ENCODE results near the gene DAP. TPM values are rescaled to one million over a fixed set of nuclear protein-coding genes. Genes with fewer than 3 reads are reported as not detected.
A peak's percentile ranks its signal among the peaks of the same experiment; 100 is the strongest.

Gene DAP
- total and polyA plus RNA-seq, 5 donors from 2014 or later: 39.8 to 64.2 (median 54.0) TPM

DNA sequence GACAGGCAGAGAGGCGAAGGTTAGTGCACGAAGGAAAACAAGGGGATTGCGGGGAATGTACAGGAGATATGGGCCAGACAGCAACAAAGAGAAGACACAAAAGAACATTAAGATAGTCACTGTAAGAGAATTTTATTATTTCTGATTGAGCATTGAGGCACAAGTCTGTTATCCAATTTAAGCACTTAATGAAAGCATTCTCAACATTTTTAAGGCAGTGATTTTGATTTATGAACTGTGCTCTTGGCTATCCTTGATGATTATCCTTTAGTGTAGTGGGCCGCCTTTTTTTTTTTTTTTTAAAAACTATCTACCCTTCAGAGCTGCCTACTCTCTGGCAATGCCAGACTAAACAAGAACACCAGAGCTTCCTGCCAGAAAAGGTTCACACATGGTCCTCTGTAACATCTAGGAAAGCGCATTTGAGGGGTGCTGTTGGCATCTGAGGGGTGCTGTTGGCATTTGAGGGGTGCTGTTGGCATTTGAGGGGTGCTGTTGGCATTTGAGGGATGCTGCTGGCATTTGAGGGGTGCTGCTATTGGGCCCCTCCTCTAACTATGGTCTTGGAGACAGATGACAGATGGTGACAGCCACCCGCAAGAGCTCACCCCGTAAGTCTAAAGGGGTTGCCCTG lies 3.0 kb downstream of the DAP start:
- peaks cover 27% of the 10 kb centered on the region for H3K36me3 Mint-ChIP-seq
- peaks cover 8 to 79% (median 57%) of the 10 kb centered on the region in 4 donors for H3K4me1 Mint-ChIP-seq
- Histone ChIP-seq H3K36me3 (ENCODE audit: control insufficient read depth, insufficient read depth, low read length) (peaks cover 15% of the 10 kb centered on the region), H3K4me3 (ENCODE audit: low read depth, low read length) (no peak overlapping the region), H3K27me3 (ENCODE audit: control insufficient read depth, insufficient read depth, low read length) (no peaks in the 10 kb centered on the region), H3K4me1 (ENCODE audit: control insufficient read depth, insufficient read depth, low read length, poor library complexity, severe bottlenecking) (peaks cover 26% of the 10 kb centered on the region), H3K27ac (ENCODE audit: insufficient read depth, low read length, poor library complexity, severe bottlenecking) (no peak overlapping the region), H3K9me3 (ENCODE audit: control insufficient read depth in 2 of 2, low read length in 2 of 2) (no peaks in the 10 kb centered on the region)
- H3K4me3 Mint-ChIP-seq: peak overlapping the region; percentile 71 to 98 (median 76)
- no peaks in the 10 kb centered on the region for H3K27me3 Mint-ChIP-seq
- ATAC-seq (ENCODE audit: low read depth in 2 of 2) (no peak), DNase-seq (no peak)
- no peaks in the 10 kb centered on the region for H3K9me3 Mint-ChIP-seq
- peak overlapping the region in 1 of 3 donors; percentile 76 for H3K27ac Mint-ChIP-seq

DNA sequence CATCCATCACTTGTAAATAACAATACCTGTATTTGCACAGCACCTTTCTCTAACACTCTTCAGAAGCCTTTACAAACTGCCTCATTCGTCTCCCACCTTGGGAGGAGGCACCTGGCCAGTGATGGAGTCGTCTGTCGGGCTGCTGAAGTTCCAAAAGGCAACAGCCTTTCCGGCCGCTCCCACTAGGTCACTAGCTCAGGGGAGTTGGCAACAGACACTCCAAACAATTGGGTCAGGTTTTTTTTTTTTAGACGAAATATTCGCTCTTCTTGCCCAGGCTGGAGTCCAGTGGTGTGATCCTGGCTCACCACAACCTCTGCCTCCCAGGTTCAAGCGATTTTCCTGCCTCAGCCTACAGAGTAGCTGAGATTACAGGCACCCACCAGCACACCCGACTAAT lies 4.0 kb downstream of the DAP start:
- H3K4me1 ChIP-seq (ENCODE audit: control insufficient read depth, insufficient read depth, low read length, poor library complexity, severe bottlenecking): peaks cover 26% of the 10 kb centered on the region
- peak overlapping the region in 2 of 3 donors; percentile 7 to 43 for H3K27ac Mint-ChIP-seq
- peak overlapping the region in 1 of 4 donors; percentile 98 for H3K4me3 Mint-ChIP-seq
- H3K27me3 Mint-ChIP-seq: no peaks in the 10 kb centered on the region
- no peak for DNase-seq
- no peaks in the 10 kb centered on the region for H3K27me3 ChIP-seq (ENCODE audit: control insufficient read depth, insufficient read depth, low read length)
- H3K4me1 Mint-ChIP-seq: peaks cover 8 to 74% (median 49%) of the 10 kb centered on the region in 4 donors
- H3K4me3 ChIP-seq (ENCODE audit: low read depth, low read length): no peak overlapping the region
- H3K36me3 Mint-ChIP-seq: peaks cover 30% of the 10 kb centered on the region
- H3K27ac ChIP-seq (ENCODE audit: insufficient read depth, low read length, poor library complexity, severe bottlenecking): no peak overlapping the region
- H3K9me3 ChIP-seq (ENCODE audit: control insufficient read depth in 2 of 2, low read length in 2 of 2): no peaks in the 10 kb centered on the region
- H3K36me3 ChIP-seq (ENCODE audit: control insufficient read depth, insufficient read depth, low read length): peaks cover 23% of the 10 kb centered on the region
- no peaks in the 10 kb centered on the region for H3K9me3 Mint-ChIP-seq
- no peak for ATAC-seq (ENCODE audit: low read depth in 2 of 2)

DNA sequence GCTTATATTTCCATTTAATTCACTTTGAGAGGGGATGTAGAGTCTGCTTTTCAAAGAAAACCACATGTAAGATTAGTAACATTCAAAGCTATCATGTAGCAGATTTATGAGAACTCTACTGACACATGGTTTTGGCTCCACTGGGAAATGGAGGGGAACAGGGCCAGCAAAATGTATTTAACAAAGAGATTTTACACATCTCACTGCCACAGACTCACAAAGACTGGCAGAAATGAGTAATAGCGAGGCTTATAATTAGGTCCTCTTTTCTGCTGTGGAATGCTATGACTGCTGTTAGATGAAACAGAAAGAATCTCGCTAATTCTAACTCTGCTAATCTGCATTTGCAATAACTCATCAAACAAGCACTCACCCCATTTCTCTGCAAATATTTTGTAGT lies 4.5 kb downstream of the DAP start:
- Mint-ChIP-seq H3K4me3 (peak overlapping the region in 1 of 4 donors; percentile 98), H3K4me1 (peaks cover 8 to 72% (median 47%) of the 10 kb centered on the region in 4 donors), H3K27ac (peak overlapping the region in 1 of 3 donors; percentile 7), H3K27me3 (no peaks in the 10 kb centered on the region), H3K9me3 (no peaks in the 10 kb centered on the region), H3K36me3 (peaks cover 35% of the 10 kb centered on the region)
- peak in 1 of 3 donors; percentile 8 for DNase-seq
- no peak overlapping the region for H3K27ac ChIP-seq (ENCODE audit: insufficient read depth, low read length, poor library complexity, severe bottlenecking)
- H3K9me3 ChIP-seq (ENCODE audit: control insufficient read depth in 2 of 2, low read length in 2 of 2): no peaks in the 10 kb centered on the region
- no peaks in the 10 kb centered on the region for H3K27me3 ChIP-seq (ENCODE audit: control insufficient read depth, insufficient read depth, low read length)
- no peak overlapping the region for H3K4me3 ChIP-seq (ENCODE audit: low read depth, low read length)
- peaks cover 21% of the 10 kb centered on the region for H3K4me1 ChIP-seq (ENCODE audit: control insufficient read depth, insufficient read depth, low read length, poor library complexity, severe bottlenecking)
- ATAC-seq (ENCODE audit: low read depth in 2 of 2): no peak
- peaks cover 23% of the 10 kb centered on the region for H3K36me3 ChIP-seq (ENCODE audit: control insufficient read depth, insufficient read depth, low read length)

DNA sequence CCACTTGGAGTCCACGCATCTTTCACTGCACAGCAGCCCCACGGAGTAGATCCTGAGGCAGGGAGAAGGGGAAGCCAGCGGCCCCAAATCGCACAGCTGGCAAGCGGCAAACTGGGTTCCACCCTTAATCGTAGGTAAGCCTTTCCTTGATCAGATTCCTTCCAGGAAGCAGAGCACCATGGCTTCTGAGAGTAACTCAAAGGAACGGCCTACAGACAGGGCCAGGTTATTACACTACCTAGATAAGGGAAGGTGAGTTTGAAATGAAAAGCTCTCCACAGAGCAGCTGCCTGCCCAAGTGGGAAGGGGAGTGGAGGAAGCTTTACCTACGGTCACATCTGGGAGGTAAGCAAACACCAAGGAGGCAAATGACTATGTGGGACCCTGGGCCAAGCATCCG lies 7.9 kb downstream of the DAP start:
- DNase-seq: no peak
- ATAC-seq (ENCODE audit: low read depth in 2 of 2): no peak
- H3K27ac ChIP-seq (ENCODE audit: insufficient read depth, low read length, poor library complexity, severe bottlenecking): no peak overlapping the region
- H3K4me1 ChIP-seq (ENCODE audit: control insufficient read depth, insufficient read depth, low read length, poor library complexity, severe bottlenecking): no peaks in the 10 kb centered on the region
- H3K4me1 Mint-ChIP-seq: peaks cover 0 to 50% (median 35%) of the 10 kb centered on the region in 4 donors
- no peaks in the 10 kb centered on the region for H3K27me3 ChIP-seq (ENCODE audit: control insufficient read depth, insufficient read depth, low read length)
- no peaks in the 10 kb centered on the region for H3K9me3 ChIP-seq (ENCODE audit: control insufficient read depth in 2 of 2, low read length in 2 of 2)
- no peaks in the 10 kb centered on the region for H3K27me3 Mint-ChIP-seq
- no peak overlapping the region for H3K4me3 ChIP-seq (ENCODE audit: low read depth, low read length)
- H3K36me3 Mint-ChIP-seq: peaks cover 47% of the 10 kb centered on the region
- peaks cover 34% of the 10 kb centered on the region for H3K36me3 ChIP-seq (ENCODE audit: control insufficient read depth, insufficient read depth, low read length)
- H3K9me3 Mint-ChIP-seq: no peaks in the 10 kb centered on the region
- no peak overlapping the region for H3K4me3 Mint-ChIP-seq
- H3K27ac Mint-ChIP-seq: peak overlapping the region; percentile 33 to 47 (median 42)

DNA sequence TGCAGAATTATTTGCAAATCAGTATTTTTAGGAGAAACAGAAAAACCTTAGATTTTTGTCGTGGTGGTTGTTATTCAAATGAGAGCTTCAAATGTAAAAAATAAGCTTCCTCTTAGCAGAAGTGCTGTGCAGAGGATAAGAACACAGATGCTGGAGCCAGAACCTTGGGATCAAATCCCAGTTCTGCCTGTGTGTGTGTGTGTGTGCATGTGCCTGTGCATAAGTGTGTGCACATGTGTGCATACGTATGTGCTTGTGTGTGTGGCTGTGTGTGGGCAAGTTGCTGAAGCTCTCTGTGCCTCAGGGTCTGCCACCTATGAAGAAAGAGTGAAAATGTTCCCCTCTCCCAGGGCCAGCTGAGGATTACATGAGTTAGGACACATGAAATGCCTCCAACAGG lies 8.6 kb downstream of the DAP start:
- Mint-ChIP-seq H3K4me1 (peaks cover 0 to 42% (median 29%) of the 10 kb centered on the region in 4 donors), H3K36me3 (peaks cover 43% of the 10 kb centered on the region), H3K27ac (no peak overlapping the region), H3K9me3 (no peaks in the 10 kb centered on the region), H3K4me3 (no peak overlapping the region), H3K27me3 (no peaks in the 10 kb centered on the region)
- no peak for ATAC-seq (ENCODE audit: low read depth in 2 of 2)
- DNase-seq: no peak
- peaks cover 38% of the 10 kb centered on the region for H3K36me3 ChIP-seq (ENCODE audit: control insufficient read depth, insufficient read depth, low read length)
- no peaks in the 10 kb centered on the region for H3K27me3 ChIP-seq (ENCODE audit: control insufficient read depth, insufficient read depth, low read length)
- no peak overlapping the region for H3K4me3 ChIP-seq (ENCODE audit: low read depth, low read length)
- no peaks in the 10 kb centered on the region for H3K9me3 ChIP-seq (ENCODE audit: control insufficient read depth in 2 of 2, low read length in 2 of 2)
- H3K4me1 ChIP-seq (ENCODE audit: control insufficient read depth, insufficient read depth, low read length, poor library complexity, severe bottlenecking): no peaks in the 10 kb centered on the region
- no peak overlapping the region for H3K27ac ChIP-seq (ENCODE audit: insufficient read depth, low read length, poor library complexity, severe bottlenecking)

DNA sequence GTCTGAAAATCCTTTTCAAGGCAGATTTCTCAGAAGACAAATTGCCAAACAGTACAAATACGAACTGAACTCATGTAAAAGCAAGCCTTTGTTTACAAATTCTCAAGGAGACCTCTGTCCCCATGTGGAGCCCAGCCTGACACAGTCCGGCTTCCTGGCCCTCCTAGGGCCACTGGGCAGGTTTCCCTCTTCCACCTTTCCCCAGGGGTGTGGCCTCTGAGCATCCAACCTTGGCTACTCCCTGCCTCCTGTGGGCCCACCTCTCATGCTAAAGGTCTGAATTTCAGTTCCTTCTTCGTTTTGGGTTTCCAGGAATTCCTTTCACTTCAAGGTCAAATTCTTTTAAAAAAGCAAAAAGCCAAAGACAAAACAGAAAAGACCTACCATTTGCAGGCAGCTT lies 10.1 kb downstream of the DAP start:
- ATAC-seq (ENCODE audit: low read depth in 2 of 2) (no peak), DNase-seq (no peak)
- H3K4me1 Mint-ChIP-seq: peaks cover 1 to 27% (median 16%) of the 10 kb centered on the region in 4 donors
- H3K36me3 Mint-ChIP-seq: peaks cover 54% of the 10 kb centered on the region
- H3K27ac ChIP-seq (ENCODE audit: insufficient read depth, low read length, poor library complexity, severe bottlenecking): no peak overlapping the region
- H3K4me1 ChIP-seq (ENCODE audit: control insufficient read depth, insufficient read depth, low read length, poor library complexity, severe bottlenecking): no peaks in the 10 kb centered on the region
- peak overlapping the region in 1 of 3 donors; percentile 59 for H3K27ac Mint-ChIP-seq
- peaks cover 0 to 2% (median 0%) of the 10 kb centered on the region in 7 donors for H3K9me3 Mint-ChIP-seq
- no peak overlapping the region for H3K4me3 ChIP-seq (ENCODE audit: low read depth, low read length)
- no peaks in the 10 kb centered on the region for H3K27me3 ChIP-seq (ENCODE audit: control insufficient read depth, insufficient read depth, low read length)
- no peaks in the 10 kb centered on the region for H3K9me3 ChIP-seq (ENCODE audit: control insufficient read depth in 2 of 2, low read length in 2 of 2)
- H3K36me3 ChIP-seq (ENCODE audit: control insufficient read depth, insufficient read depth, low read length): peaks cover 52% of the 10 kb centered on the region
- H3K4me3 Mint-ChIP-seq: no peak overlapping the region
- no peaks in the 10 kb centered on the region for H3K27me3 Mint-ChIP-seq

DNA sequence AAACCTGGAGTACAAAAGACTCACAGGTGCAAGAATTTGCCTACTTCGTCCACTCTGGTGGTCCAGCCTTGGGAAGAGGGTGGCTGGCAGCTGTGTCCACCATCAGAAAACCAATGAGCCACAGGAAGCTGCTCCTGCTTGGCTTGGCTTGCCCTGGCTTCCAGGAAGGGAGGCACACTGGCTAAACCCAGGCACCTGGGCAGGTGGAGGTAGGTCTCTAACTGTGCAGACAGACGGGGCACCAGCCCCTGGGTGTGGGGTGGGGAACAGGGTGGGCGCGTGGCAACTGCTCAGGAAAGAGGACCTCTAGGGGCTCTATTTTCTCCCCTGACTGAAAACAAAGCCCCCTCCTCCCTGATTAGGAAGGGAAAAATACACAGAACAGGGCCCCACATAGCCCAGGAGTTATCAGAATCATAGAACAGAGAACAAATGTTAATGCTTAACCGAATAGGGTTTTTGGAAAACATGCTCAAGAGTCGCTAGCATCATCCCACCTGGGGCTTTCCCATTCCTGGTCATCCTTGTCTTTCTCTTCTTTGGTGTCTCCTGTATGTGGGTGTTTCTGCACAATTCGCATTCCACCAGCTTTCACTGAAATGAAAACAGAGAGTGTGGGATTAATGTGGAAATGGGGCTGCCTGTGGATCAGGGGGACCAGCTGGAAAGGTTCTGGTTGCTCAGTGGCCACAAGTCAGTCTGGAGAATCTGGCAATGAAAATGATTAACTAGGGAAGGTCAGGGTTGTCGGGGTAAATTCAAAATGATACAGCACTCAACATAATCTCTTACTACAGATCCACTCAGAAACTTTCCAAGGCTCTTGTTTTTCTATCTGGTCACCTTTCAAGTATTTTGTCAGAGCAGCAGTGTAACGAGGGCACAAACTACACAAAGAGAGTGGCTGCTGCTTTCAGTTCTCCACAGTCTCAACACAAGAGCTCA lies 13.1 kb downstream of the DAP start:
- H3K4me3 ChIP-seq (ENCODE audit: low read depth, low read length): no peak overlapping the region
- ATAC-seq (ENCODE audit: low read depth in 2 of 2): no peak
- H3K4me1 Mint-ChIP-seq: peaks cover 6 to 17% (median 10%) of the 10 kb centered on the region in 4 donors
- H3K4me3 Mint-ChIP-seq: peak overlapping the region in 1 of 4 donors; percentile 39
- H3K9me3 Mint-ChIP-seq: peaks cover 0 to 2% (median 0%) of the 10 kb centered on the region in 7 donors
- H3K4me1 ChIP-seq (ENCODE audit: control insufficient read depth, insufficient read depth, low read length, poor library complexity, severe bottlenecking): no peaks in the 10 kb centered on the region
- H3K36me3 ChIP-seq (ENCODE audit: control insufficient read depth, insufficient read depth, low read length): peaks cover 57% of the 10 kb centered on the region
- H3K27ac Mint-ChIP-seq: peak overlapping the region in 1 of 3 donors; percentile 68
- peaks cover 57% of the 10 kb centered on the region for H3K36me3 Mint-ChIP-seq
- no peak overlapping the region for H3K27ac ChIP-seq (ENCODE audit: insufficient read depth, low read length, poor library complexity, severe bottlenecking)
- H3K27me3 ChIP-seq (ENCODE audit: control insufficient read depth, insufficient read depth, low read length): no peaks in the 10 kb centered on the region
- no peak for DNase-seq
- no peaks in the 10 kb centered on the region for H3K9me3 ChIP-seq (ENCODE audit: control insufficient read depth in 2 of 2, low read length in 2 of 2)
- H3K27me3 Mint-ChIP-seq: no peaks in the 10 kb centered on the region

All from CD4-positive, CD25-positive, alpha-beta regulatory T cell (primary cell).